Measurements from ENCODE around the gene CCDC88B. TPM values are rescaled to one million over a fixed set of nuclear protein-coding genes. Genes with fewer than 3 reads are reported as not detected.

CCDC88B gene
- total and polyA plus RNA-seq, 10 of the 15 experiments (the other 5 are each of a cell fraction or from before 2014, with no cell fraction given): 0.24 to 66.0 (median 19.2) TPM

- DNase-seq (ENCODE audit: low read depth, low spot score) (no peak), FAIRE-seq (no peak), ATAC-seq (no peak)
- CTCF ChIA-PET: interaction anchor here (1.0 kb wide), 1 partner anchor 88 kb away, joined by 3 read pairs; no protein-coding TSS in a partner anchor
- no peak overlapping the region for H3K4me2 ChIP-seq (ENCODE audit: control insufficient read depth, insufficient read depth)
- TF ChIP-seq NR2C2 (IDR thresholded peaks at IDR 0.05; ENCODE audit: borderline replicate concordance, control insufficient read depth, insufficient read length, low read depth): no peak
- TF ChIP-seq NFIC (IDR thresholded peaks at IDR 0.05; ENCODE audit: low read depth, low read length): no peak
- no peak for TF ChIP-seq ATF3 (IDR thresholded peaks at IDR 0.05; ENCODE audit: borderline replicate concordance, extremely low read depth, low read depth, low read length)
- no peak for TF ChIP-seq TARDBP (IDR thresholded peaks at IDR 0.05; ENCODE audit: borderline replicate concordance)
- no peak for TF ChIP-seq BHLHE40 (IDR thresholded peaks at IDR 0.05; ENCODE audit: borderline replicate concordance in 1 of 2, low read depth in 2 of 2, low read length in 1 of 2)
- no peak for TF ChIP-seq HDAC6 (IDR thresholded peaks at IDR 0.05; ENCODE audit: unreplicated experiment)
- TF ChIP-seq ZNF274 (IDR thresholded peaks at IDR 0.05; ENCODE audit: insufficient read depth, insufficient read length): no peak
- TF ChIP-seq HDAC2 (IDR thresholded peaks at IDR 0.05): no peak
- no peak for TF ChIP-seq FOXM1 (IDR thresholded peaks at IDR 0.05; ENCODE audit: low read depth, low read length)
- no peak for TF ChIP-seq RUNX3 (IDR thresholded peaks at IDR 0.05; ENCODE audit: low read length)
- no peak for TF ChIP-seq BCL11A (IDR thresholded peaks at IDR 0.05; ENCODE audit: low read depth, low read length)
- TF ChIP-seq NRF1 (conservative IDR thresholded peaks at IDR 0.05; ENCODE audit: low read depth, low read length): no peak
- no peak for TF ChIP-seq GATAD2B (conservative IDR thresholded peaks at IDR 0.05; ENCODE audit: low read depth)
- no peak for TF ChIP-seq IKZF1 (conservative IDR thresholded peaks at IDR 0.05)
- no peak for TF ChIP-seq CREB1 (IDR thresholded peaks at IDR 0.05; ENCODE audit: low read depth)
- TF ChIP-seq SUZ12 (IDR thresholded peaks at IDR 0.05; ENCODE audit: unreplicated experiment): no peak
- SMC1A ChIA-PET (ENCODE audit: uncharacterized antibody, unreplicated experiment): no interaction called here
- BruUV-seq (replicated peaks): no TSS peak
- WGBS (ENCODE audit: insufficient coverage, insufficient replicate concordance, low lambda C conversion rate, missing lambda C conversion rate): 17% methylated on average over 2 of the region's 2 CpGs
- intact Hi-C loops (cut with micrococcal nuclease; ENCODE audit: unreplicated experiment) (no loop called here), in situ Hi-C loops (cut with MboI) (no loop called here)
- no peaks in the 10 kb centered on the region for H4K20me1 ChIP-seq (ENCODE audit: control insufficient read depth, insufficient read depth)
- H3K9ac ChIP-seq (ENCODE audit: control insufficient read depth, insufficient read depth, low read length): no peak overlapping the region
- RAD21 ChIA-PET (ENCODE audit: unreplicated experiment): no interaction called here
- no peaks in the 10 kb centered on the region for H3K4me1 ChIP-seq (ENCODE audit: control insufficient read depth, insufficient read depth, low read length)
- peaks cover 8% of the 10 kb centered on the region; the same call in 2 of the 3 replicates for H3K9me3 ChIP-seq (replicated peaks; ENCODE audit: control insufficient read depth, insufficient read depth, low read length)
- POLR2A ChIA-PET: no interaction called here
- H3K79me2 ChIP-seq (ENCODE audit: control insufficient read depth, insufficient read depth, low read length): no peaks in the 10 kb centered on the region
- no peak overlapping the region for H2AFZ ChIP-seq (ENCODE audit: control insufficient read depth, low read depth, low read length)
- no peak overlapping the region for H3K27ac ChIP-seq (ENCODE audit: control insufficient read depth, insufficient read depth)
- H3K27me3 ChIP-seq (replicated peaks in 1 of 2; ENCODE audit: control insufficient read depth in 2 of 2, insufficient read depth in 2 of 2, low read length in 1 of 2): no peaks in the 10 kb centered on the region; a peak in 2 of 4 replicates
- H3K4me3 ChIP-seq: no peak overlapping the region
- no peaks in the 10 kb centered on the region for H3K36me3 ChIP-seq (ENCODE audit: control insufficient read depth in 2 of 2, insufficient read depth in 2 of 2, low read length in 1 of 2)
These were observed 49.8 kb downstream of the CCDC88B start for GRCh38 chr11:64389851-64390250.
